HCT116 (cell line): ENCODE results near the gene BLACAT1. TPM values are rescaled to one million over a fixed set of nuclear protein-coding genes. Genes with fewer than 3 reads are reported as not detected.

Source experiments
- ATAC-seq: fragments of 200-7000 bp; cut with Tn5 transposase; 2 replicates; pipeline ENCODE4 v1.9.1; 2020; ENCODE audit warnings: mild to moderate bottlenecking, moderate library complexity
- BruUV-seq: library from RNA; stranded (reverse); fragments of 400-500 nt; replicated peaks from 2 replicates; lab custom pipeline; 2021; lab: Mats Ljungman, UMichigan
- CTCF ChIA-PET: fragments of 300-600 bp; sonication (Branson Sonifier 250); formaldehyde crosslinking; loops from one replicate; lab custom pipeline; 2021; ENCODE audit warnings: antibody characterized with exemption; lab: Charles Lee
- POLR2A ChIA-PET: fragments of 300-600, 350-600 bp; sonication (Branson Sonifier 250); formaldehyde crosslinking; loops from one replicate; lab custom pipeline; 2021; ENCODE audit warnings: antibody characterized with exemption; lab: Charles Lee
- RAD21 ChIA-PET, 2 experiments: fragments of 300-600 bp; sonication (Branson Sonifier 250); formaldehyde crosslinking; loops; one replicate each; lab custom pipeline; 2023; ENCODE audit warnings: low total read pairs in 2 of 2; ENCODE audit not compliant: uncharacterized antibody in 2 of 2, unreplicated experiment in 2 of 2, low non-redundant PET in 1 of 2; lab: Charles Lee
- DNase-seq: peaks from one replicate; pipeline ENCODE4 v3.0.0-alpha.2; 2010; ENCODE audit warnings: low read depth, low spot score
- H2AFZ ChIP-seq: fragments of 200-600 bp; shearing (Covaris generic), sonication (generic); 2 replicates; pipeline ENCODE4 v1.6.1; 2017; ENCODE audit warnings: low read depth, mixed run types, mixed read lengths, antibody characterized with exemption, low read length; ENCODE audit not compliant: poor library complexity, severe bottlenecking
- H3K27ac ChIP-seq: 2 replicates; pipeline ENCODE4 v1.5.1; 2012; ENCODE audit warnings: low read depth, low read length
- H3K27me3 ChIP-seq: fragments of 200-600 bp; sonication (generic); 2 replicates; pipeline ENCODE4 v1.6.1; 2016; ENCODE audit warnings: mixed run types, low read length, mixed read lengths; ENCODE audit not compliant: insufficient read depth
- H3K36me3 ChIP-seq, 2 experiments: fragments of 200-500 bp in 1 of 2; fragments of 200-600 bp in 1 of 2; sonication (Bioruptor generic) in 1 of 2; sonication (generic) in 1 of 2; 2 replicates each; pipeline versions ENCODE4 v1.5.1 to v1.6.1; 2014 to 2016; ENCODE audit warnings: low read length in 2 of 2, inconsistent platforms in 1 of 2, mixed read lengths in 1 of 2, mixed run types in 1 of 2; ENCODE audit not compliant: insufficient read depth in 2 of 2, control insufficient read depth in 1 of 2
- H3K4me1 ChIP-seq, 2 experiments: fragments of 200-600 bp in 1 of 2; sonication (generic) in 1 of 2; 2 replicates each; pipeline versions ENCODE4 v1.5.1 to v1.6.1; 2012 to 2017; ENCODE audit warnings: low read length in 2 of 2, inconsistent platforms in 1 of 2, mild to moderate bottlenecking in 1 of 2, mixed read lengths in 1 of 2, mixed run types in 1 of 2, moderate library complexity in 1 of 2; ENCODE audit not compliant: insufficient read depth in 2 of 2, control insufficient read depth in 1 of 2
- H3K4me2 ChIP-seq: fragments of 200-600 bp; sonication (generic); 2 replicates; pipeline ENCODE4 v1.6.1; 2017; ENCODE audit warnings: mixed run types, low read length, mixed read lengths
- H3K4me3 ChIP-seq, 2 experiments: fragments of 200-600 bp in 1 of 2; sonication (generic) in 1 of 2; replicated peaks in 1 of 2; 2 replicates each; pipeline ENCODE4 v1.5.1; 2011 to 2016; ENCODE audit warnings: low read length in 2 of 2, control low read depth in 1 of 2, low read depth in 1 of 2, mild to moderate bottlenecking in 1 of 2, mixed read lengths in 1 of 2, mixed run types in 1 of 2
- H3K79me2 ChIP-seq: fragments of 200-600 bp; sonication (generic); 2 replicates; pipeline ENCODE4 v1.6.1; 2017; ENCODE audit warnings: mild to moderate bottlenecking, mixed run types, low read length, moderate library complexity, mixed read lengths; ENCODE audit not compliant: insufficient read depth
- H3K9ac ChIP-seq: fragments of 200-600 bp; sonication (generic); 2 replicates; pipeline ENCODE4 v1.6.1; 2016; ENCODE audit warnings: low read length, mixed read lengths
- H3K9me2 ChIP-seq: fragments of 200-600 bp; sonication (generic), shearing (Covaris generic); 2 replicates; pipeline ENCODE4 v1.6.1; 2017; ENCODE audit warnings: mixed run types, mild to moderate bottlenecking, moderate library complexity; ENCODE audit not compliant: insufficient read depth
- H3K9me3 ChIP-seq, 2 experiments: fragments of 200-500 bp in 1 of 2; fragments of 200-600 bp in 1 of 2; sonication (Bioruptor generic) in 1 of 2; sonication (generic) in 1 of 2; 2 replicates each; pipeline ENCODE4 v1.6.1; 2014 to 2017; ENCODE audit warnings: low read length in 2 of 2, mixed read lengths in 2 of 2, inconsistent platforms in 1 of 2, low read depth in 1 of 2, mild to moderate bottlenecking in 1 of 2, mixed run types in 1 of 2, moderate library complexity in 1 of 2; ENCODE audit not compliant: control insufficient read depth in 1 of 2, insufficient read depth in 1 of 2
- H4K20me1 ChIP-seq: fragments of 200-600 bp; sonication (generic), shearing (Covaris generic); 2 replicates; pipeline ENCODE4 v1.6.1; 2017; ENCODE audit warnings: mixed run types, mild to moderate bottlenecking, moderate library complexity; ENCODE audit not compliant: insufficient read depth
- CTCF ChIP-seq, 3 experiments: fragments of 200-600 bp in 1 of 3; sonication (generic) in 1 of 3; IDR thresholded peaks in 2 of 3; conservative IDR thresholded peaks in 1 of 3; 2 replicates each; pipeline ENCODE4 v1.5.1; 2012 to 2017; ENCODE audit warnings: low read depth in 2 of 3, low read length in 2 of 3, antibody characterized with exemption in 1 of 3, borderline replicate concordance in 1 of 3, control low read depth in 1 of 3, mild to moderate bottlenecking in 1 of 3, mixed read lengths in 1 of 3, mixed run types in 1 of 3, moderate library complexity in 1 of 3; ENCODE audit not compliant: insufficient read depth in 1 of 3
- EZH2 ChIP-seq: fragments of 200-600 bp; sonication (generic); IDR thresholded peaks from 2 replicates; pipeline ENCODE4 v1.6.1; 2017; ENCODE audit warnings: antibody characterized with exemption, mixed run types
- MAX ChIP-seq: IDR thresholded peaks from 2 replicates; pipeline ENCODE4 v1.6.1; 2012
- SRF ChIP-seq: IDR thresholded peaks from 2 replicates; pipeline ENCODE4 v1.6.1; 2012; ENCODE audit warnings: low read depth
- ZNF274 ChIP-seq: fragments of 200-500 bp; sonication (Bioruptor generic); IDR thresholded peaks from 2 replicates; pipeline ENCODE4 v1.6.1; 2014; ENCODE audit warnings: mild to moderate bottlenecking, low read depth, low read length, inconsistent platforms
- intact Hi-C: fragments of 100-400 bp; cut with micrococcal nuclease; formaldehyde crosslinking; loops from 2 replicates; pipeline ENCODE4 v1.10.0; 2022
- total RNA-seq: library from RNA; stranded (reverse); gene quantifications from one replicate; pipeline ENCODE4 v1.2.1, GENCODE V29; 2021; ENCODE audit not compliant: unreplicated experiment
- TF ChIP-seq, protein P1 (sequence below): IDR thresholded peaks from 2 replicates; pipeline ENCODE4 v1.6.1; 2012

BLACAT1 gene
- total RNA-seq, 1 experiment from 2014 or later: 3.9 TPM

DNA sequence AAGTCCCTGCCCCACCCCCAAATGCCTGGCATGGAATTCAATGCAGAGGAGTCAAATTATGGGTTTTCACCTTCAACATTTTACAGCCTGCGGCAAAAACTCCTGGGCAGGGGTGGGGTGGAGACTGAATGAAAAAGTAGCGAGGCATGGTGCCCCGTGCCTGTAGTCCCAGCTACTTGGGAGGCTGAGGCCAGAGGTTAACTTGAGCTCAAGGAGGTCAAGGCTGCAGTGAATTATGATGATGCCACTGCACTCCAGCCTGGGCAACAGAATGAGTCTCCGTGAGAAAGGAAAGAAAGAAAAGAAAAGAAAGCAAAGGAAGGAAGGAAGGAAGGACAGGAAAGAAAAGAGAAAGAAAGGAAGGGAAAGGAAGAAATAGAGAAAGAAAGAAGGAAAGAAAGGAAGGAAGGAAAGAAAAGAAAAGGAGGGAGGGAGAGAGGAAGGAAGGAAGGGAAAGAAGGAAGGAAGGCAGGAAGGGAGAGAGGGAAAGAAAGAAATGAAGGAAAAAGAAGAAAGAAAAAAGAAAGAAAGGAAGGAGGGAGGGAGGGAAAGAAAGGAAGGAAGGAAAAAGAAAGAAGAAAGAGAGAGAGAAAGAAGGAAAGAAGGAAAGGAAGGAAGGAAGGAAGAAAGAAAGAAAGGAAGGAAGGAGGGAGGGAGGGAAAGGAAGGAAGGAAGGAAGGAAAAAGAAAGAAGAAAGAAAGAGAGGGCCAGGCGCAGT is 45.1 kb downstream of the BLACAT1 start:
- no peaks in the 10 kb centered on the region for H3K79me2 ChIP-seq
- no peak overlapping the region for H3K4me3 ChIP-seq
- no peaks in the 10 kb centered on the region; a peak in 2 of 4 replicates for H3K4me1 ChIP-seq
- ChIA-PET RAD21 (no interaction called here), POLR2A (no interaction called here), CTCF (interaction anchor here (0.6 to 1.7 kb wide), 4 partner anchors 14 to 31 kb away, joined by 4 to 5 read pairs (median 4); no protein-coding TSS in a partner anchor)
- H3K9me2 ChIP-seq: no peaks in the 10 kb centered on the region
- DNase-seq (no peak), ATAC-seq (no peak)
- H2AFZ ChIP-seq: no peak overlapping the region
- H3K36me3 ChIP-seq: no peaks in the 10 kb centered on the region
- no peak overlapping the region for H3K9ac ChIP-seq
- TF ChIP-seq CTCF (IDR thresholded peaks at IDR 0.05 in 2 of 3, conservative IDR thresholded peaks at IDR 0.05 in 1 of 3; ENCODE audit: borderline replicate concordance in 1 of 3, insufficient read depth in 1 of 3, low read depth in 2 of 3, low read length in 2 of 3) (no peak), EZH2 (no peak), MAX (no peak), ZNF274 (no peak), SRF (no peak)
- TF ChIP-seq, protein P1, sequence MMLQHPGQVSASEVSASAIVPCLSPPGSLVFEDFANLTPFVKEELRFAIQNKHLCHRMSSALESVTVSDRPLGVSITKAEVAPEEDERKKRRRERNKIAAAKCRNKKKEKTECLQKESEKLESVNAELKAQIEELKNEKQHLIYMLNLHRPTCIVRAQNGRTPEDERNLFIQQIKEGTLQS: no peak
- no peak overlapping the region for H3K27ac ChIP-seq
- H3K4me2 ChIP-seq: no peak overlapping the region
- H4K20me1 ChIP-seq: no peaks in the 10 kb centered on the region
- H3K9me3 ChIP-seq: no peaks in the 10 kb centered on the region
- intact Hi-C loops: no loop called here
- no TSS peak for BruUV-seq
- H3K27me3 ChIP-seq: 0 out of 2 replicates have a peak, but pooled peaks cover 2% of the 10 kb centered on the region
